Heart right ventricle (tissue), 16 donors: ENCODE results near the gene MPZ. TPM values are rescaled to one million over a fixed set of nuclear protein-coding genes. Genes with fewer than 3 reads are reported as not detected.

Experiments
- ATAC-seq, 8 donors: fragments of 200-7000 bp; cut with Tn5 transposase; one replicate each; pipeline ENCODE4 v1.9.1; 2020; ENCODE audit warnings: mild to moderate bottlenecking in 8 of 8, moderate library complexity in 8 of 8, moderate number of reproducible peaks in 1 of 8
- DNase-seq, 2 donors: peaks; one replicate each; pipeline ENCODE4 v3.0.0-alpha.2; 2020
- H3K27ac ChIP-seq, 10 donors: fragments of 200-600 bp; sonication (generic) in 2 of 10; one replicate each; pipeline versions ENCODE4 v1.5.0 to v1.8.0; 2020 to 2022; ENCODE audit warnings: mild to moderate bottlenecking in 3 of 10
- H3K27me3 ChIP-seq, 7 donors: fragments of 200-600 bp; one replicate each; pipeline ENCODE4 v1.8.0; 2021 to 2022; ENCODE audit warnings: mild to moderate bottlenecking in 2 of 7
- H3K36me3 ChIP-seq, 9 donors: fragments of 200-600 bp; sonication (generic) in 1 of 9; one replicate each; pipeline versions ENCODE4 v1.5.0 to v1.8.0; 2020 to 2022; ENCODE audit warnings: mild to moderate bottlenecking in 2 of 9
- H3K4me1 ChIP-seq, 9 donors: fragments of 200-600 bp; sonication (generic) in 1 of 9; one replicate each; pipeline versions ENCODE4 v1.5.0 to v1.8.0; 2020 to 2022; ENCODE audit warnings: mild to moderate bottlenecking in 4 of 9
- H3K4me3 ChIP-seq, 10 donors: fragments of 200-600 bp; sonication (generic) in 2 of 10; one replicate each; pipeline versions ENCODE4 v1.5.0 to v1.8.0; 2020 to 2022; ENCODE audit warnings: mild to moderate bottlenecking in 7 of 10, moderate library complexity in 2 of 10
- H3K9me3 ChIP-seq, 11 donors: fragments of 200-600 bp in 10 of 11; sonication (generic) in 2 of 11; one replicate each; pipeline versions ENCODE4 v1.5.0 to v1.8.0; 2013 to 2022; ENCODE audit warnings: mild to moderate bottlenecking in 2 of 11, control low read depth in 1 of 11, moderate library complexity in 1 of 11
- CTCF ChIP-seq, 9 donors: fragments of 200-600 bp; sonication (generic) in 2 of 9; IDR thresholded peaks; one replicate each; pipeline versions ENCODE4 v1.5.0 to v1.8.0; 2021 to 2022; ENCODE audit warnings: antibody characterized with exemption in 9 of 9, mild to moderate bottlenecking in 5 of 9, moderate library complexity in 1 of 9
- WGBS, 2 donors: extraction: QIAGEN DNeasy Blood & Tissue Kit; methylation state at CpG; one replicate each; pipeline ENCODE4 v1.1.7; 2013; ENCODE audit warnings: inconsistent platforms in 1 of 2; 5-methylcytosine and 5-hydroxymethylcytosine counted together
- intact Hi-C, 10 donors: fragments of 100-400 bp; cut with DNase I; formaldehyde crosslinking; loops; one replicate each; pipeline versions ENCODE4 v1.11.1 to v1.14.2; 2022
- polyA plus RNA-seq, 2 donors: library from polyadenylated mRNA; stranded (reverse); fragments of 200-250 nt; gene quantifications; one replicate each; pipeline ENCODE4 v1.2.3, GENCODE V29; 2013
- total RNA-seq, 10 donors: library from RNA; stranded (reverse); fragmentation: NEBNext Ultra II Directional in 3 of 10; extraction: Animal tissue kit (Norgen Biotek cat#: 25700) in 3 of 10; gene quantifications; one replicate each; pipeline versions ENCODE4 v1.2.1 to v1.2.4, GENCODE V29; 2021 to 2023
- donor health status: Arrhythmogenic right ventricular cardiomyopathy.
- donor health status: ischemic (EF 13 %, LVEDD 7.1; RV severe dilation, severe dysfunction).
- donor health status: healthy with polysubstance abuse.
- donor health status: DM: no; HTN: yes; CAD: no.
- donor health status: DM: no; HTN: no; CAD: no.
- donor health status: ischemic (EF 25% LVEDD 6.9; RV normal size, moderate dysfunction).
- donor health status: ischemic (EF 25% LVEDD 5.7; RV mildly dilated, moderate dysfunction).
- donor health status: healthy.
- donor health status: DM: yes; HTN: yes; CAD: no.
- donor health status: Ischemic cardiomyopathy.
- donor health status: ischemic (EF 35%, LVEDD 5.7; RV mildly dilated, moderate dysfunction).
- donor health status: nonischemic (EF 11% LVEDD 7.7; RV severe dilation, severe dysfunction).
- donor health status: DM: yes; HTN: yes; CAD: no.
- donor health status: PGD.
- donor health status: ischemic (EF 29% LVEDD 5.4; RV normal size, mild dysfunction).
- donor health status: nonischemic (EF 23%, LVEDD 6.1; RV moderate dilation, normal function).

The MPZ gene
- total and polyA plus RNA-seq, 12 donors = 1.0 to 5.6 (median 1.6) TPM

GRCh38 chr1:161314201-161314981 lies 4.6 kb upstream of the MPZ start, which contains the start of gene SDHC:
SDHC (plus strand) TSS chr1:161314381; CDS start chr1:161314406, 25 bp downstream.
- Histone ChIP-seq H3K27me3 (peaks cover 0 to 3% (median 0%) of the 10 kb centered on the region in 7 donors), H3K36me3 (peaks cover 0 to 12% (median 0%) of the 10 kb centered on the region in 9 donors), H3K4me3 (peak within 1 kb of the TSS; percentile 65 to 98 (median 88)), H3K4me1 (peaks cover 3 to 29% (median 17%) of the 10 kb centered on the region in 9 donors), H3K9me3 (no peaks in the 10 kb centered on the region), H3K27ac (peak within 1 kb of the TSS; percentile 82 to 99 (median 94))
- intact Hi-C loops = loop anchor here in 4 of 10 donors (2.0 to 5.0 kb wide), 2 partner anchors 87 to 88 kb away; partner anchors contain the start of gene TOMM40L (in 4 of the 4)
- DNase-seq = peak; percentile 90 to 91
- peak; percentile 99 to 100 (median 99) for ATAC-seq
- 0 to 1% methylated on average over 44 to 45 of the region's 45 CpGs for WGBS, 2 donors
- peak in 6 of 9 donors; percentile 11 to 45 (median 28) for TF ChIP-seq CTCF (IDR thresholded peaks at IDR 0.05)

GRCh38 chr1:161313554-161314200 lies 3.9 kb upstream of the MPZ start:
- peaks cover 3 to 29% (median 17%) of the 10 kb centered on the region in 9 donors for H3K4me1 ChIP-seq
- no peaks in the 10 kb centered on the region for H3K9me3 ChIP-seq
- H3K27ac ChIP-seq = peak overlapping the region; percentile 82 to 99 (median 94)
- ATAC-seq (peak in 6 of 8 donors; percentile 4 to 40 (median 29)), DNase-seq (no peak)
- TF ChIP-seq CTCF (IDR thresholded peaks at IDR 0.05) = no peak
- WGBS, 2 donors = 37 to 38% methylated on average over 28 of the region's 28 CpGs
- peak overlapping the region; percentile 65 to 98 (median 88) for H3K4me3 ChIP-seq
- peaks cover 0 to 3% (median 0%) of the 10 kb centered on the region in 7 donors for H3K27me3 ChIP-seq
- H3K36me3 ChIP-seq = peaks cover 0 to 5% (median 0%) of the 10 kb centered on the region in 9 donors
- intact Hi-C loops = loop anchor here in 4 of 10 donors (2.0 to 5.0 kb wide), 2 partner anchors 86 to 87 kb away; partner anchors contain the start of gene TOMM40L (in 4 of the 4)

- no peak for ATAC-seq
Measured at GRCh38 chr1:161311595-161312181, 1.9 kb upstream of the MPZ start.

More at GRCh38 chr1:161311595-161312181, 1.9 kb upstream of the MPZ start:
- DNase-seq = no peak
- Histone ChIP-seq H3K27me3 (peaks cover 0 to 3% (median 0%) of the 10 kb centered on the region in 7 donors), H3K4me3 (no peak overlapping the region), H3K36me3 (no peaks in the 10 kb centered on the region), H3K9me3 (no peaks in the 10 kb centered on the region), H3K27ac (no peak overlapping the region), H3K4me1 (peaks cover 3 to 38% (median 20%) of the 10 kb centered on the region in 9 donors)
- WGBS, 2 donors = 93 to 95% methylated on average over 4 of the region's 4 CpGs
- TF ChIP-seq CTCF (IDR thresholded peaks at IDR 0.05) = no peak
- intact Hi-C loops = loop anchor here in 3 of 10 donors (5.0 kb wide), 1 partner anchor 84 kb away; the partner anchor contains the start of gene TOMM40L (in 3 of the 3)
